ENCODE results near the gene SCN10A. TPM values are rescaled to one million over a fixed set of nuclear protein-coding genes. Genes with fewer than 3 reads are reported as not detected.

SCN10A gene
- total RNA-seq, 2 donors from 2014 or later, result not detected

DNA sequence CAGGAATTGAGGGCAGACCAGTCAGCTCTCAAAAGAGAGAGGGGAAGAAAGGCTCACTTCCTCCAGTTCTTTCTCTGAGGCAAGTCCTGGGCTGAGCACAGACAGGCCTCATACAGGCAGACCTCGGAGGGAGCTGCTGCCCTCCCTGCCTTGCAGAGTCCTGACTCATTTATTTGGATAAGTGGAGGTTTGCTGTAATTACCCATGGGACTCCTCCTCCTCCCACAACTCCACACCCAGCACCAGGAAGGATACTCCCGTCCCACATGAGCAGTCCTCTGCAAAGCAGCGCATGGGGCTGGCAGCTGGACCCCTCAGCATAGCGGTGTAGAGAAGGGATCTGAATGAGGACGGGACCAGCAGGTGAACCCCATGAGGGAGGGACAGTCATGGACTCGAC lies 13.4 kb upstream of the SCN10A start:
- no peak overlapping the region for H3K4me3 ChIP-seq
- intact Hi-C loops (cut with DNase I), result no loop called here
- peaks cover 4% of the 10 kb centered on the region for H3K4me1 ChIP-seq
- 47 to 53% methylated on average over 6 of the region's 6 CpGs for WGBS, 2 donors
- no peaks in the 10 kb centered on the region for H3K36me3 ChIP-seq (replicated peaks in 1 of 2; ENCODE audit: insufficient read depth in 1 of 2, low read depth in 2 of 2)
- H3K27me3 ChIP-seq, result no peaks in the 10 kb centered on the region
- no peaks in the 10 kb centered on the region for H3K9me3 ChIP-seq
- TF ChIP-seq POLR2A (IDR thresholded peaks at IDR 0.05) (no peak), CTCF (IDR thresholded peaks at IDR 0.05) (no peak)
- no peak overlapping the region for H3K27ac ChIP-seq
- peak in 2 of 4 donors; percentile 12 to 14 for DNase-seq
- peak; percentile 40 for ATAC-seq

DNA sequence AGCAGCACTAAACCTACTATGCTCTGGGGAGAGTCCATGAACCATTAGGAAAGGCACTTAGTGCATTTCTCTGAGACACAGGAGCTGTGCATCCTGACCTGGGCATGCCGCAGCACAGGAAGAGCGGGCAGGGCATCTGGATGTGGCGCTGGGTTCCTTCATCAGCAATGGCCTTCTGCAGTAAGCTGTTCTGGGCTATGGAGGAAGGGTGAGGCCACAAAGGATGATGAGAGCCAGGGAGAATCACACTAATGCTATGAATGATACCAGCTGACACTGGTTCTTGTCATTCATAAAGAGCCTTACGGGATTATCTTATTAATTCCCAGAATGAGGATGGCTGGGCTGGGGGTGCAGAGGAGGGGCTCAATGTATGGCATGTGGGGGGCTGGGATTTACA lies 12.7 kb upstream of the SCN10A start:
- TF ChIP-seq POLR2A (IDR thresholded peaks at IDR 0.05) (no peak), CTCF (IDR thresholded peaks at IDR 0.05) (no peak)
- no peak for DNase-seq
- no peak overlapping the region for H3K27ac ChIP-seq
- 80 to 85% methylated on average over 4 of the region's 4 CpGs for WGBS, 2 donors
- H3K4me1 ChIP-seq, result peaks cover 8% of the 10 kb centered on the region
- H3K4me3 ChIP-seq, result no peak overlapping the region
- intact Hi-C loops (cut with DNase I), result no loop called here
- no peaks in the 10 kb centered on the region for H3K27me3 ChIP-seq
- H3K36me3 ChIP-seq (replicated peaks in 1 of 2; ENCODE audit: insufficient read depth in 1 of 2, low read depth in 2 of 2), result no peaks in the 10 kb centered on the region
- no peaks in the 10 kb centered on the region for H3K9me3 ChIP-seq
- no peak for ATAC-seq

- H3K4me3 ChIP-seq, result no peak overlapping the region
- H3K27me3 ChIP-seq, result no peaks in the 10 kb centered on the region
- H3K9me3 ChIP-seq, result no peaks in the 10 kb centered on the region
- DNase-seq (no peak), ATAC-seq (no peak)
- TF ChIP-seq CTCF (IDR thresholded peaks at IDR 0.05), result no peak
- peaks cover 11% of the 10 kb centered on the region for H3K4me1 ChIP-seq
- H3K27ac ChIP-seq, result no peak overlapping the region
- no peaks in the 10 kb centered on the region for H3K36me3 ChIP-seq (replicated peaks in 1 of 2; ENCODE audit: insufficient read depth in 1 of 2, low read depth in 2 of 2)
- intact Hi-C loops (cut with DNase I), result no loop called here
These were observed 11.8 kb upstream of the SCN10A start for GRCh38 chr3:38827791-38828190.

DNA sequence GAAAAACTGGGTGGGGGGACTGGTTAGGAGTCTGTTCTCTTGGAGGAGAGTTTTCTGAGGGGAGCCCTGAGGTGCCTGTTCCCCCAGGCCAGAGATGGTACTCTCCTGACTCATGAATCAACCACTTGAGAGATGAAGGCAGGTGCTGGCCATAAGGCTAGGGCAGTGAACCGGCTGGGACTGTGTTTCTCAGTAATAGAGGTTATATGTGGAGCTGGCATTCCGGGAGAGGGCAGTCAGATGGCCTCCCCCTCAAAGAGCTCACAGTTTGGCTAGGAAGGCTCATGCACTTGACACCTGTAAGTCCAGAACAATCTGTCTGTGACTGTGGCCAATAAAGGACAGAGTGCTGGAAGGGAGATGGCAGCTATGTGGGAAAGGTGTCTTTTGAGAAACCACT lies 10.0 kb upstream of the SCN10A start:
- no peak for TF ChIP-seq POLR2A (IDR thresholded peaks at IDR 0.05)
- no peak for TF ChIP-seq CTCF (IDR thresholded peaks at IDR 0.05)
- DNase-seq (no peak), ATAC-seq (no peak)
- 58 to 64% methylated on average over 2 of the region's 2 CpGs for WGBS, 2 donors
- intact Hi-C loops (cut with DNase I), result no loop called here
- no peaks in the 10 kb centered on the region for H3K27me3 ChIP-seq
- no peak overlapping the region for H3K27ac ChIP-seq
- H3K4me1 ChIP-seq, result peaks cover 11% of the 10 kb centered on the region
- H3K36me3 ChIP-seq (replicated peaks in 1 of 2; ENCODE audit: insufficient read depth in 1 of 2, low read depth in 2 of 2), result no peaks in the 10 kb centered on the region
- no peaks in the 10 kb centered on the region for H3K9me3 ChIP-seq
- no peak overlapping the region for H3K4me3 ChIP-seq

GRCh38 chr3:38824349-38824748 lies 8.3 kb upstream of the SCN10A start:
- intact Hi-C loops (cut with DNase I), result no loop called here
- peaks cover 7% of the 10 kb centered on the region for H3K4me1 ChIP-seq
- H3K4me3 ChIP-seq, result no peak overlapping the region
- no peak for DNase-seq
- 65 to 69% methylated on average over 4 of the region's 4 CpGs for WGBS, 2 donors
- no peaks in the 10 kb centered on the region for H3K27me3 ChIP-seq
- H3K27ac ChIP-seq, result peak overlapping the region in 3 of 4 donors; percentile 38 to 77 (median 74)
- no peak for ATAC-seq
- no peaks in the 10 kb centered on the region for H3K36me3 ChIP-seq (replicated peaks in 1 of 2; ENCODE audit: insufficient read depth in 1 of 2, low read depth in 2 of 2)
- no peaks in the 10 kb centered on the region for H3K9me3 ChIP-seq
- TF ChIP-seq POLR2A (IDR thresholded peaks at IDR 0.05) (no peak), CTCF (IDR thresholded peaks at IDR 0.05) (no peak)

All from body of pancreas (tissue), 4 donors.